ENCODE data around the gene IQGAP3. TPM values are rescaled to one million over a fixed set of nuclear protein-coding genes. Genes with fewer than 3 reads are reported as not detected.

Gene IQGAP3
- total RNA-seq, 1 donor from 2014 or later: 0.36 TPM

DNA sequence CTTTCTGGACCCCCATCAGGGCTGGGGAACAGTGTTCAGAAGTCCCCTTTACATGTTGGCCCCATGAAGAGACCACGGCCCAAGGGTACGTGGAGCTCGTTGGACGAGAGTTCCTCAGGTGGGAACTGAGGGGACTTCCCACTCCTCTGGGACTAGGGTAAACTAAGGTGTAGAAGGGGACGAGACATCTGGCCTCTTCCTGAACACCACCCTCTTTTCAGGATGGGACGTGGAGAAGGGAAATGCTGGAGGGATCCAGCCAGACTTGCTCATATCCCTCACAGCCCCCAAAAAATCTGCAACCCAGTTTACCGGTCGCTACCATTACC is 21.3 kb upstream of the IQGAP3 start:
- no peak for TF ChIP-seq CTCF (IDR thresholded peaks at IDR 0.05; ENCODE audit: borderline replicate concordance)
- Histone ChIP-seq H3K27me3 (ENCODE audit: low read depth) (no peaks in the 10 kb centered on the region), H3K36me3 (peaks cover 53% of the 10 kb centered on the region), H3K9me3 (replicated peaks) (no peaks in the 10 kb centered on the region), H3K4me3 (no peak overlapping the region), H3K27ac (replicated peaks) (no peak overlapping the region), H3K4me1 (peaks cover 21% of the 10 kb centered on the region)
- intact Hi-C loops (cut with micrococcal nuclease): no loop called here
- DNase-seq: no peak

DNA sequence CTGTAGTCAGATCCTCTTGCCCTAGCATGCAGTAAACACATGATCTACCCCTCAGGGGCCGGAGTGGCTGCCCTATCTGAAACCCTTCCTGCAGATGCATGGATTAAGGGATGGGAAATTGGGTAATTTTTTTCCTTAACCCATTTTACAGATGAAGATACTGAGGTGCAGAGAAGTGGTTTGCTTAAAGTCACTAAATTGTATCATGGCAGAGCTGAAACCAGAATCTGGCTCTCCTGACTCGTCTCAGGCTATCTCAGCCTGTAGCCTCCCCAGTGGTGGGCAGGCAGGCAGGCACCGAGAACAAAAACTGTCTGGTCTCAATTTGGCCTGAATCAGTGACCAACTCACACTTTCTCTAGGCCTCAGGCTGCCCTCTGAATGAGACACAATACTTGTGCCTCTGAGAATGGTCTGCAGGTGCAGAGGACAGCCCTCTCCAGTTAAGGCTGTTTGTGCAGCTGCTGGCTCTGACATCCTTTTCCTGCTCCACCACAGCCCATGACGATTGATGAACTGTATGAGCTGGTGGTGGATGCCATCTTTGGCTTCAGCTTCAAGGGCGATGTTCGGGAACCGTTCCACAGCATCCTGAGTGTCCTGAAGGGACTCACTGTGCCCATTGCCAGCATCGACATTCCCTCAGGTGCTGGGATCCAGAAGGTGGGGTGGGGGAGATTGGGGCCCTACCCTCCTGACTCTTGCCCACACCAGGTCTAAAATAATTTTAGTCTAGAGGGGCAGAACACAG is 20.7 kb upstream of the IQGAP3 start:
- intact Hi-C loops (cut with micrococcal nuclease): no loop called here
- no peaks in the 10 kb centered on the region for H3K27me3 ChIP-seq (ENCODE audit: low read depth)
- peaks cover 49% of the 10 kb centered on the region for H3K36me3 ChIP-seq
- peak overlapping the region; percentile 91 for H3K27ac ChIP-seq (replicated peaks)
- H3K9me3 ChIP-seq (replicated peaks): no peaks in the 10 kb centered on the region
- peaks cover 21% of the 10 kb centered on the region for H3K4me1 ChIP-seq
- no peak for DNase-seq
- no peak for TF ChIP-seq CTCF (IDR thresholded peaks at IDR 0.05; ENCODE audit: borderline replicate concordance)
- H3K4me3 ChIP-seq: no peak overlapping the region

- DNase-seq: no peak
- intact Hi-C loops (cut with micrococcal nuclease): no loop called here
- Histone ChIP-seq H3K27ac (replicated peaks) (peak overlapping the region; percentile 91), H3K36me3 (peaks cover 41% of the 10 kb centered on the region), H3K9me3 (replicated peaks) (no peaks in the 10 kb centered on the region), H3K4me3 (peak overlapping the region; percentile 90), H3K4me1 (peaks cover 21% of the 10 kb centered on the region), H3K27me3 (ENCODE audit: low read depth) (no peaks in the 10 kb centered on the region)
- no peak for TF ChIP-seq CTCF (IDR thresholded peaks at IDR 0.05; ENCODE audit: borderline replicate concordance)
Observed at GRCh38 chr1:156592158-156592909, 20.0 kb upstream of the IQGAP3 start.

DNA sequence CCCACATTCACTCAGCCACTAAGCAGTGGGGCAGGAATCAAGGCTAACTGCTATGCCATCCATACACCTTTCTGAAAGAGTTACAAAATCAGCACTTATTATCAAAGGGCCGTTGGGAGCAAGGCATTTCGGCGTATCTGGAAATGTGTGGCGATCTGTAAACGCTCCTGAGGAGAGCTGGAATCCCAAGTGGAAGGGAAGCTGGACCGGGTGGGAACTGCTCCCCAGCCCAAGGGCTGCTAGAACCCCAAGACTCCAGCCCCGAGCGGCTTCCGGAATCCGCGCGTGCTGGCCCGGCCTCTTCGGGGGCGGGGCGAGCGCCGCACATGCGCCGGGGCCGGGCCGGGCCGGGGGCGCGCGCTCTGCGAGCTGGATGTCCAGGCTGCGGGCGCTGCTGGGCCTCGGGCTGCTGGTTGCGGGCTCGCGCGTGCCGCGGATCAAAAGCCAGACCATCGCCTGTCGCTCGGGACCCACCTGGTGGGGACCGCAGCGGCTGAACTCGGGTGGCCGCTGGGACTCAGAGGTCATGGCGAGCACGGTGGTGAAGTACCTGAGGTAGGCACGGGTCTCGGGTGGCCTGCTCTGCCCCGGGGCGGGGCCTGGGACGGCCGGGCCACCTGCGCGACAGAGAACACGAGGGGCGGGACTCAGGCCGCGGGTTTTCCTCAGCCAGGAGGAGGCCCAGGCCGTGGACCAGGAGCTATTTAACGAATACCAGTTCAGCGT is 19.2 kb upstream of the IQGAP3 start, which contains the start of gene NAXE:
TSS of gene NAXE (plus strand) at position 345 of the 726 bp plus-strand sequence. CDS start at position 374, 29 bp downstream.
- H3K4me1 ChIP-seq: peaks cover 21% of the 10 kb centered on the region
- no peaks in the 10 kb centered on the region for H3K27me3 ChIP-seq (ENCODE audit: low read depth)
- H3K4me3 ChIP-seq: peak within 1 kb of the TSS; percentile 90
- H3K36me3 ChIP-seq: peaks cover 37% of the 10 kb centered on the region
- no peak for TF ChIP-seq CTCF (IDR thresholded peaks at IDR 0.05; ENCODE audit: borderline replicate concordance)
- peak; percentile 74 for DNase-seq
- H3K27ac ChIP-seq (replicated peaks): peak within 1 kb of the TSS; percentile 91
- no peaks in the 10 kb centered on the region for H3K9me3 ChIP-seq (replicated peaks)
- intact Hi-C loops (cut with micrococcal nuclease): no loop called here

- peak overlapping the region; percentile 91 for H3K27ac ChIP-seq (replicated peaks)
- H3K9me3 ChIP-seq (replicated peaks): no peaks in the 10 kb centered on the region
- no peak for TF ChIP-seq CTCF (IDR thresholded peaks at IDR 0.05; ENCODE audit: borderline replicate concordance)
- DNase-seq: no peak
- intact Hi-C loops (cut with micrococcal nuclease): no loop called here
- peaks cover 32% of the 10 kb centered on the region for H3K36me3 ChIP-seq
- H3K4me3 ChIP-seq: peak overlapping the region; percentile 90
- peaks cover 21% of the 10 kb centered on the region for H3K4me1 ChIP-seq
- H3K27me3 ChIP-seq (ENCODE audit: low read depth): no peaks in the 10 kb centered on the region
Observed at GRCh38 chr1:156591181-156591431, 18.7 kb upstream of the IQGAP3 start.

Measured in left ventricle myocardium inferior (tissue), 1 donor.